NCI-H345 (cell line): ENCODE results near the gene HOXA7.

Experiments
- DNase-seq: peaks from one replicate; lab custom pipeline; 2025; lab: John Stamatoyannopoulos, UW

HOXA7 gene

GRCh38 chr7:27156508-27156898 is at the start of gene HOXA7:
Gene HOXA7 (minus strand): TSS chr7:27156675. CDS start chr7:27156545, 130 bp downstream.
- DNase-seq, result no peak

GRCh38 chr7:27205325-27206280 is 49.1 kb upstream of the HOXA7 start:
- DNase-seq, result no peak

GRCh38 chr7:27204851-27205322 is 48.4 kb upstream of the HOXA7 start:
- peak; percentile 17 for DNase-seq

GRCh38 chr7:27203964-27204594 is 47.6 kb upstream of the HOXA7 start:
- DNase-seq, result no peak

GRCh38 chr7:27203365-27203953 is 47.0 kb upstream of the HOXA7 start:
- no peak for DNase-seq

GRCh38 chr7:27202862-27203134 is 46.3 kb upstream of the HOXA7 start:
- DNase-seq, result no peak

GRCh38 chr7:27202018-27202861 is 45.8 kb upstream of the HOXA7 start:
- no peak for DNase-seq

- DNase-seq, result no peak
Observed at GRCh38 chr7:27201580-27202017, 45.1 kb upstream of the HOXA7 start.

GRCh38 chr7:27200761-27201579 is 44.5 kb upstream of the HOXA7 start:
- no peak for DNase-seq

- DNase-seq, result peak; percentile 70
Observed at GRCh38 chr7:27199849-27200760, 43.6 kb upstream of the HOXA7 start, which contains the start of gene HOXA13. Gene HOXA13 (minus strand): TSS chr7:27200091. CDS start chr7:27200077, 14 bp downstream.

GRCh38 chr7:27198871-27199801 is 42.7 kb upstream of the HOXA7 start:
- peak; percentile 31 for DNase-seq

GRCh38 chr7:27198138-27198841 is 41.8 kb upstream of the HOXA7 start:
- DNase-seq, result no peak

- no peak for DNase-seq
Observed at GRCh38 chr7:27197137-27198042, 40.9 kb upstream of the HOXA7 start.

- DNase-seq, result peak; percentile 80
Observed at GRCh38 chr7:27196287-27196767, 39.9 kb upstream of the HOXA7 start.

GRCh38 chr7:27194686-27195379 is 38.4 kb upstream of the HOXA7 start:
- DNase-seq, result no peak

- no peak for DNase-seq
Observed at GRCh38 chr7:27194002-27194352, 37.5 kb upstream of the HOXA7 start.
